NT2/D1 (cell line): ENCODE results near the gene LASP1NB.

Experiments used
- DNase-seq: peaks from one replicate; pipeline ENCODE4 v3.0.0-alpha.2; 2011; ENCODE audit warnings: low read depth, low spot score
- H3K27me3 ChIP-seq: 2 replicates; pipeline ENCODE4 v1.6.0; 2011; ENCODE audit warnings: mild to moderate bottlenecking; ENCODE audit not compliant: insufficient read length, insufficient read depth
- H3K36me3 ChIP-seq: 2 replicates; pipeline ENCODE4 v1.6.1; 2011; ENCODE audit warnings: mild to moderate bottlenecking, low read length, mixed read lengths; ENCODE audit not compliant: insufficient read depth, insufficient read length
- H3K4me1 ChIP-seq: 2 replicates; pipeline ENCODE4 v1.5.1; 2011; ENCODE audit not compliant: insufficient read depth, insufficient read length
- H3K4me3 ChIP-seq: 2 replicates; pipeline ENCODE4 v1.5.1; 2011; ENCODE audit warnings: low read depth; ENCODE audit not compliant: insufficient read length
- H3K9ac ChIP-seq: 2 replicates; pipeline ENCODE4 v1.6.0; 2011; ENCODE audit warnings: low read depth; ENCODE audit not compliant: insufficient read length
- H3K9me3 ChIP-seq: 2 replicates; pipeline ENCODE4 v1.5.1; 2011; ENCODE audit warnings: mild to moderate bottlenecking, low read length; ENCODE audit not compliant: insufficient read depth
- SUZ12 ChIP-seq: IDR thresholded peaks from 2 replicates; pipeline ENCODE4 v1.6.1; 2011; ENCODE audit not compliant: insufficient read length, insufficient read depth; ENCODE audit errors: extremely low read depth
- YY1 ChIP-seq: IDR thresholded peaks from 2 replicates; pipeline ENCODE4 v1.6.1; 2011; ENCODE audit not compliant: insufficient read length, insufficient read depth
- ZNF274 ChIP-seq: IDR thresholded peaks from 2 replicates; pipeline ENCODE4 v1.6.1; 2011; ENCODE audit warnings: mild to moderate bottlenecking, low read depth, low read length

Gene LASP1NB

GRCh38 chr17:38892083-38892482, 33.3 kb upstream of the LASP1NB start:
- Histone ChIP-seq H3K27me3 (no peaks in the 10 kb centered on the region), H3K9me3 (no peaks in the 10 kb centered on the region), H3K9ac (no peak overlapping the region), H3K4me1 (peaks cover 31% of the 10 kb centered on the region), H3K4me3 (no peak overlapping the region), H3K36me3 (peaks cover 94% of the 10 kb centered on the region)
- no peak for DNase-seq
- TF ChIP-seq ZNF274 (no peak), YY1 (no peak), SUZ12 (no peak)

DNA sequence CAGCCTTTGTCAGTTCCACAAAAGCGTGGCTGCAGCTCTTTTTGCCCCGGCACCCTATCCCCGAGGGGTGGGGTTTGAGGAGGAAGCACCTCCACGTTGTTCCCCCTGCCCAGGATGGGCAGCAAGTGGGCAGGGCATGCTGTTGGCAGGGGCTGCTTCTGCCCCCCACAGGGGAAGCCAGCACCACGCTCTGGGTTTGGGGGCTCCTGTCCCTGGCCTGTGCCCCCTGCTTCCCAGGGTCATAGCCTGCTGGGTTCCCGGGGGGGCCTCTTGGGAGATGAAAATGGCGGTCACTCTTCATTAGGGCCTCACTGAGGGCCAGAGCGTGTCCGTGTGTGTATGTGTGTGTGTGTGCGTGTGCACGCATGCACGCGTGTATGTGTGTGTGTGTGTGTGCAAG, 32.8 kb upstream of the LASP1NB start:
- TF ChIP-seq ZNF274 = no peak
- no peak for TF ChIP-seq SUZ12
- TF ChIP-seq YY1 = no peak
- Histone ChIP-seq H3K4me3 (no peak overlapping the region), H3K9me3 (no peaks in the 10 kb centered on the region), H3K9ac (no peak overlapping the region), H3K4me1 (peaks cover 30% of the 10 kb centered on the region), H3K36me3 (peaks cover 94% of the 10 kb centered on the region), H3K27me3 (no peaks in the 10 kb centered on the region)
- no peak for DNase-seq

- Histone ChIP-seq H3K9me3 (no peaks in the 10 kb centered on the region), H3K4me1 (peaks cover 31% of the 10 kb centered on the region), H3K9ac (no peak overlapping the region), H3K27me3 (no peaks in the 10 kb centered on the region), H3K36me3 (peaks cover 94% of the 10 kb centered on the region), H3K4me3 (no peak overlapping the region)
- no peak for DNase-seq
- TF ChIP-seq SUZ12 (no peak), ZNF274 (no peak), YY1 (no peak)
Observed at GRCh38 chr17:38893113-38893512, 32.3 kb upstream of the LASP1NB start.

GRCh38 chr17:38893607-38894006, 31.8 kb upstream of the LASP1NB start:
- Histone ChIP-seq H3K4me1 (peaks cover 36% of the 10 kb centered on the region), H3K9ac (no peak overlapping the region), H3K4me3 (no peak overlapping the region), H3K9me3 (no peaks in the 10 kb centered on the region), H3K36me3 (peaks cover 94% of the 10 kb centered on the region), H3K27me3 (no peaks in the 10 kb centered on the region)
- no peak for DNase-seq
- TF ChIP-seq ZNF274 (no peak), SUZ12 (no peak), YY1 (no peak)

GRCh38 chr17:38894276-38894675, 31.1 kb upstream of the LASP1NB start:
- Histone ChIP-seq H3K36me3 (peaks cover 94% of the 10 kb centered on the region), H3K9ac (no peak overlapping the region), H3K4me3 (no peak overlapping the region), H3K9me3 (no peaks in the 10 kb centered on the region), H3K4me1 (peaks cover 43% of the 10 kb centered on the region), H3K27me3 (no peaks in the 10 kb centered on the region)
- no peak for TF ChIP-seq YY1
- no peak for TF ChIP-seq ZNF274
- TF ChIP-seq SUZ12 = no peak
- no peak for DNase-seq

DNA sequence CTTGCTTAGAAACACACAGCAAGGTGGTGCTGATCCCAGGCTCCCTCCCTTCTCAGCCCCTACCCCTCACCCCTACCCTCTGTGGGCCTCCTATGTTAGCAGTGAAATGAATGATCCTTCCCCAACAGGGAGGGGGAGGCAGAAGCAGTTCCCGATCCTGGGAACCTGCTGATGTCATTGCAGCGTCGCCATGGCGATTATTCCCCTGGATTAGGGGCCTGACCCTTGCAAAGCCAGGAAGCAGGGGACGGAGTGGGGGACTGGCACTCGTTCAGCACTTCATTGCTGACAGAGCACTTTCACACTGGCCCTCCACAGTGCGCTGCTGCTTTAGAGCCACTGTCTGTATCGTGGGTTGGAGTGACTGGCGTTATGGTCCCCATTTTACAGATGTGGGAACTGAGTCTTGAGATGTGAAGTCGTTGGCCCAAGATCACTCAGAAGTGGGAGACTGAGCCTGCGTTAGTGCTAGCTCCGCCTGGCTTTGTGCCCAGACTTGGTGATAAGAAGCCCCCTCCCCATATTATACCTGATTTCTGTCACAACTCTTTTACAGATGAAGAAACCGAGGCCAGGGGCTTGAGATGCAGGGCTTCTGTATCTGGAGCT, 29.0 kb upstream of the LASP1NB start:
- TF ChIP-seq SUZ12 (no peak), ZNF274 (no peak), YY1 (no peak)
- DNase-seq = no peak
- no peak overlapping the region for H3K4me3 ChIP-seq
- H3K27me3 ChIP-seq = no peaks in the 10 kb centered on the region
- H3K9ac ChIP-seq = no peak overlapping the region
- H3K9me3 ChIP-seq = no peaks in the 10 kb centered on the region
- H3K4me1 ChIP-seq = peaks cover 45% of the 10 kb centered on the region
- H3K36me3 ChIP-seq = peaks cover 80% of the 10 kb centered on the region

DNA sequence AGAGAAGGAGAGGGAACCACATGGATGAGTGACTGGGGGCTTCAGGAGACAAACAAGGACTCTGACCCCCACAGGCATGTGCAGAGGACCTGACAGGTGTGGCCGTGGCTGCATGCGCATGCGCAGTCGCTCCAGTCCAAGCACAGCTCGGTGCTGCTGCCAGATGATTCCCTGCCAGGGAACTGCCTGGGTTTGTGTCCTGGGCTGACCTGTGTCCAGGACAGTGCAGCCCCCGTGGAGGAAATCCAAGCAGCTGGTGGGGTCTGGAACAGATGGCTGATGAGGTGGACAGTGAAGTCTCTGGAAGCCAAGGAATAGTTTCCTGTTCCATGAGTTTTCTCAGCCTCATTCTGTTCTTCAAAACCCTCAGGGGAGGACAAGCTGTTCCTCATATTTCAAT, 28.2 kb upstream of the LASP1NB start:
- Histone ChIP-seq H3K4me3 (no peak overlapping the region), H3K36me3 (peaks cover 80% of the 10 kb centered on the region), H3K9ac (no peak overlapping the region), H3K9me3 (no peaks in the 10 kb centered on the region), H3K4me1 (peaks cover 45% of the 10 kb centered on the region), H3K27me3 (no peaks in the 10 kb centered on the region)
- no peak for TF ChIP-seq ZNF274
- TF ChIP-seq YY1 = no peak
- TF ChIP-seq SUZ12 = no peak
- DNase-seq = no peak
